PFSK-1 (cell line): ENCODE data around the gene ASB4.

Experiments
- POLR2AphosphoS5 ChIP-seq: IDR thresholded peaks from 2 replicates; pipeline ENCODE4 v1.6.1; 2012; ENCODE audit warnings: low read depth, mild to moderate bottlenecking, control low read depth, low read length, moderate library complexity
- REST ChIP-seq, 2 experiments: IDR thresholded peaks; 2 replicates each; pipeline versions ENCODE4 v1.6.1 to v1.8.0; 2011 to 2012; ENCODE audit warnings: low read depth in 2 of 2, low read length in 2 of 2, control low read depth in 1 of 2, inconsistent platforms in 1 of 2, mild to moderate bottlenecking in 1 of 2, moderate library complexity in 1 of 2; ENCODE audit not compliant: insufficient read depth in 1 of 2
- TAF1 ChIP-seq: IDR thresholded peaks from 2 replicates; pipeline ENCODE4 v1.6.1; 2012; ENCODE audit warnings: low read length, control low read depth, borderline replicate concordance; ENCODE audit not compliant: insufficient read depth

DNA sequence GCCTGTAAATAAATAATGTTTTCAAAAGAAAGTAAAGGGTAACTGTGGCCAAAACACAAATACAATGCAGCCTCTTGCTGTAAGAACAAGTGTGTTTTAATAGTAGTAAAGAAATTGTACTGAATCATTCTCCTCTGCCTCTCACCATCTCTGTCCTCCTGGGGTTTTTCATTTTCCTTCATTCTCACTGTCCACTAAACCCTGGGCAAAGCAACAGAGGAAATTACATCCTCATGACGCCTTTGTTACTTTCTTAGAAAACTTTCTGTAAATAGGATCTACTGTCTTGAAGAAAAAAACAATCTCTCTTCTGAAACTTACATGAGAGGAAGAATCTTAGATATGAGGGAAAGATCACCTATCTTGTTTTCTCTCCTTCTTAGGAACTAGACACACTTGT lies 54.6 kb downstream of the ASB4 start:
- TF ChIP-seq POLR2AphosphoS5 (no peak), REST (IDR thresholded peaks at IDR 0.05; ENCODE audit: insufficient read depth in 1 of 2, low read depth in 2 of 2, low read length in 2 of 2) (no peak), TAF1 (no peak)
